Measurements from ENCODE around the gene LSM7.

Gene LSM7

DNA sequence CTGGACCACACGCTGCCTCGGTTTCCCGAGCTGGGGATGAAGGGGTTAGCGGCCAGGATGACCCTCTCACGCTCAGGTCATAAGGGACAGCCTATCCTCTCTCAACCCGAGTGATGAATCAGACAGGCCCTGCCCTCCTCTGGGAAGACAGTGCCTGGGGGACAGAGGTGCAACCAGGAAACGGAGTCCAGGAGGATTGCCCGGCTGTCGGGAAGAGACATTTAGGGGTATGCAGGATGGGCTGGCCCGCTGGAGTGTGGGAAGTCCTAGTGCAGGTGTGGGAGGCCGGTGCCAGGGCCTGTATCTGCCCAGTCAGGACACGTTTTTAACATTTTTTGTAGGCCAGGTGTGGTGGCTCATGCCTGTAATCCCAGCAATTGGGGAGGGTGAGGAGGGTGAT is 8.3 kb downstream of the LSM7 start:
- no peak for DNase-seq

- DNase-seq = no peak
Measured at GRCh38 chr19:2319551-2319950, 8.8 kb downstream of the LSM7 start.

DNA sequence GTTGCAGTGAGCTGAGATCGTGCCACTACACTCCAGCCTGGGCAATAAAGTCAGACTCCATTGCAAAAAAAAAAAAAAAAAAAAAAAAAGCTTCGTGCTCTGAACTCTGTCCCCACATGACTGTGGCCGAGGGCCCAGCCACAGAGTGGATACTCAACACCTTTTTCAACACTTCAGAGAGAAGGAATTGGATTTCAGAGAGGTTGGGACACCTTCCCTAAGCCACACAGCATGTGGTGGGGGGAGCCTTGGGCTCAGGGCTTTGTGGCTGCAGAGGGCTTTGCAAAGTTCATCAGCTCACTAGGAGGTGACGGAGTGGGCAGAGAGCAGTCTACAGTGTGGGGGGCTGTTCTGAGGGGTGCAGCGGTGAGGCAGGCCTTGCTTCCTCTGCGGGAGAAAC is 9.5 kb downstream of the LSM7 start:
- no peak for DNase-seq

DNA sequence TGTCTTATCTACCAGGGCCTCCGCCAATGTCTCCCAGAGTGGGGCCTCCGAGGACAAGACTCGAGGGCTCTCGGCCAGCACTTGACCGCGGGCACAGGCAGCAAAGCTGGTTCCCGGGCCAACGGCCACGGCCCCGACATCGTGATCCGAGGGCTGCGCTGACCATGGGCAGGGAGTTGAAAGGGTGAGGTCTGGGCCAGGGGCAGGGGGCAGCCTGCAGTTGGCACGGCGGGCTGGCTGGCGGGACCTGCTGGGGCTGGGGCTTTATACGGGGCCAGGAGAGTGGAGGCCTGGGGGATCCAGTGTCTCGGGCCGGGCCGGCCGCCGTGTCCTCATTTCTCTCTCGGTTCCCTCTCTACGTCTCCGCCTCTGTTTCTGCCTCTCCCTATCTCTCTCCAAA is 10.6 kb downstream of the LSM7 start:
- no peak for DNase-seq

DNA sequence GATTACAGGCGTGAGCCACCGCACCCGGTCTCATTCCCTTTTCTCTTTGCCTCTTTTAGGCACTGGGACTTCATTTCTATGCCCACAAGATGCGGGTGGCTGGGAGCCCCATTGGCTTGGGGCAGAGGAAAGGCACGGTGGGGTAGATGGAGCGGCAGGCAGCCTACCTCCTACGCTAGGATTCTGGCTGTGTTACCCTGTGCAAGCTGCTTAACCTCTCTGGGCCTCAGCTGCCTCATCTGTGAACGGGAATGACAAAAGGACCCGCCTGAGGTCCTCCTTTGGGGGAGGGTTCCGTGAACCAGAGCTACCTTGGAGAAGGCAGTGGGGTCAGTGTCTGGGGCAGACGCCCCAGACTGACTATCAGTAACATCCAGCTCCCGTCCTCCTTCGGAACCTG is 11.1 kb downstream of the LSM7 start:
- no peak for DNase-seq

DNA sequence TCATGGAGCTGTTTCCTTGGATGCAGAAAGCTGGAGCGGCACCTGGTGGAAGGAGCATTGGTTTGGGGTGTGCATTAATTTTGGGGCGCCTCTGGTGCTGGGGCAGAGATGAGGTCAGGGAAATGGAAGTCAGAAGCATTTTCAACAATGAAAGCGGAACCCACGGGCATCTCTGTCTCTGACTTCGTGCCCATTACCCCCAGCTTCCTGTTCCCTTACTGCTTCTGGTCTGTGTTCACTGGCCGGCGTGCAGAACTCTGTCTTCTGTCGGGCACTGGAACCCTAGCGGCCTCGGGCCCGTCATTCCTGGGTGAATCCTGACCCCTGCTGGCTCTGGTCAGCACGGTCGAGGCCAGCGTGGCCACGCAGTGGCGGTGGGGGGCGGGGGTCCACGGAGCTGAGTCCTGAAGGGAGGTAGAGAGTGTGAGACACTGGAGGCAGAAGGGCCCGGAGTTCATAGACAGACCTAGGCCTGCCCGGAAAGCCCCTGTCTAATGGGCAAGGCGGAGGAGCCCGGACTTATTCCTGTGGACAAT is 12.5 kb downstream of the LSM7 start:
- no peak for DNase-seq

DNA sequence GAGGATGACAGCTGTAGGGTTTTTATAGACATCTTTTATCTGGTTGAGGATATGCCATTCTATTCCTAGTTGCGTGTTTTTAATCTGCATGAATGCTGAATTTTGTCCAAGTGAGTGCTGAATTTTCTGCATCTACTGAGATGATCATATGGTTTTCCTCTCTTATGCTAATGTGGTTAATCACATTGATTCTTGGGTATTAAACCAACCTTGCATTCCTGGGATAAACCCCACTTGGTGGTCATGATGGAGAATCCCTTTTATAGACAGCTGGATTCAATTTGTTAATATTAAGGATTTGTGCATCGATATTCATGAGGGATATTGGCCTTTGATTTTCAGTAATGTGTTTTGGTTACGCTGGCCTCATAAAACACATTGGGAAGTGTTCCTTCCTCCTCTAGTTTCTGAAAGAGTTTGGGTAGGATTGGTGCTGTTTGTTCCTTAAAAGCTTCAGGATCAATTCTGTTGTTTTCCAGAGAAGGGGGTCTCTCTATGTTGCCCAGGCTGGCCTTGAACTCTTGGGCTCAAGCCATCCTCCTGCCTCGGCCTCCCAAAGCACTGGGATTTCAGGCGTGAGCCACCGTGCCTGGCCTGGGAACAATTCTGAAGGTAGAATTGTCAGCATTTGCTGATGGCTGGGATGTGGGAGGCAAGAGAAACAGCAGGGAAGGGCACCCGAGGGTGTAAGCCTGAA is 13.1 kb downstream of the LSM7 start:
- no peak for DNase-seq

DNA sequence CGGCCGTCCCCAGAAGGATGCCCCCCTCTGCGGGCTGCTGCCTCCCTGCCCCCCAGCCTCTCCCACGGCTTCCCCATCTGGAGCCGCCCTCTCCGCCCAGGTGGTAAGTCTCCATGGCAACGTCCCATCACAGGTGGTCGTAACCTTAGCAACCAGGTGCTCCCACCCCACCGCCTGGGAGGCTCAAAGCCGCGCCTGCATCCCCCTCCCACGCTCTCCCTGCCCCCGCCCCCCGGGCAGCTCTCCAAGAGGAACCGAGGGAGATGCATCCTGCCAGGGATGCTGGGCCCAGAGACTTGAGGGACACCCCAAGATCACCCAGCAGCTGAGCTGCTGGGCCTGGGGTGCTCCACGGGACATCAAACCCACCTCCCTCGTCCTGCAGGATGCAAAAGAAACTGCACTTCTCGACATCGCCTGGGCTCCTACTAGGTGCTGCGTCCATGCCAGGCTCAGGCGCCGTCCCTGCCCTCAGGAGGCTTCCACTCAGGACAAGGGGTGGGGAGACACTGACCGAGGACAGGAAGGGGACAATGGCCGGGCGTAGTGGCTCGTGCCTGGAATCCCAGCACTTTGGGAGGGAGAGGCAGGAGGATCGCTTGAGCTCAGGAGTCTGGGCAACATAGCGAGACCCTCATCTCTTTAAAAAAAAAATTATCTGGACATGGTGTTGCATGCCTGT is 15.4 kb downstream of the LSM7 start:
- DNase-seq = no peak

DNA sequence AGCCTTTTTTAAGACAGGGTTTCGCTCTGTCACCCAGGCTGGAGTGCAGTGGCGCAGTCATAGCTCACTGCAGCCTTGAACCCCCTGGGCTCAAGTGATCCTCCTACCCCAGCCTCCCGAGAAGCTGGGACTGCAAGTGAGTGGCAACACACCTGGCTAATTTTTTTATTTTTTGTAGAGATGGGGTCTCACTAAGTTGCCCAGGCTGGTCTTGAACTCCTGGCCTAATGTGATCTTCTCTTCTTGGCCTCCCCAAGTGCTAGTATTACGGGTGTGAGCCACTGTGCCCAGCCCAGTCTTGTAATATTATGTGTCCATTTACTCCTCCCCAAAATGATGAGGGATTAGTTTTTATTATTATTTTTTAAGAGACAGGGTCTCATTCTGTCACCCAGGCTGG is 17.3 kb downstream of the LSM7 start:
- DNase-seq = no peak

DNA sequence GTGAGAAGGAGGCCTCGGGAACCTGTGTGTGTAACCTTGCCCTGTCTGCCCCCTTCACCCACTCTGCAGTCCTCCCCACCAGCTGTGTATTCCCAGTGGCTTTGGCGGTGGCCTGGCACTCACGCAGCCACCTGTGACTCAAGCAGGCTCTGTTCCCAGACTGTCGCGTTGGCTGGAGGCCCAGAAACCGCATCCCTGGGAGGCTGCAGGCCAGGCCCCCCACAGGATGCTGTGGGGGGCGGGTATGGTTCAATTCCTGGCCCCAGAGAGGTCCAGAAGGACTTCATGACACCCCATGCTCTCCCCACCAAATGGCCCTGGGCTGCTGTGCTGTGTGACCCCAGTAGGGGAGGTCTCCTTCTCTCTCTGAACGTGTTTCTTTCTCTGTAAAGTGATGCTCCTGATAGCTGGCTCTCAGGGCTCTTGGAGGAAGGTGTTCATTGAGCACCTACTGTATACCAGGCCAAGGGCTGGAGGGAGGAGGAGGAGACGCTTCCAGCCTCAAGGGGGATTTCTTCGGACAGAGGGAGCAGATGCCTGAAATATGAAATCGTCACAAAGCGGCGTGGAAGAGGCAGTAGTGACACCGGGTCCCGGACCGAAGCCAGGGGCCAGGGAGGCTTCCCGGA is 18.5 kb downstream of the LSM7 start:
- DNase-seq = no peak

GRCh38 chr19:2308114-2308556 is 20.3 kb downstream of the LSM7 start, which contains the start of gene LINGO3:
LINGO3 (minus strand) TSS chr19:2308154; CDS start chr19:2291776, 16,378 bp downstream.
- no peak for DNase-seq

DNA sequence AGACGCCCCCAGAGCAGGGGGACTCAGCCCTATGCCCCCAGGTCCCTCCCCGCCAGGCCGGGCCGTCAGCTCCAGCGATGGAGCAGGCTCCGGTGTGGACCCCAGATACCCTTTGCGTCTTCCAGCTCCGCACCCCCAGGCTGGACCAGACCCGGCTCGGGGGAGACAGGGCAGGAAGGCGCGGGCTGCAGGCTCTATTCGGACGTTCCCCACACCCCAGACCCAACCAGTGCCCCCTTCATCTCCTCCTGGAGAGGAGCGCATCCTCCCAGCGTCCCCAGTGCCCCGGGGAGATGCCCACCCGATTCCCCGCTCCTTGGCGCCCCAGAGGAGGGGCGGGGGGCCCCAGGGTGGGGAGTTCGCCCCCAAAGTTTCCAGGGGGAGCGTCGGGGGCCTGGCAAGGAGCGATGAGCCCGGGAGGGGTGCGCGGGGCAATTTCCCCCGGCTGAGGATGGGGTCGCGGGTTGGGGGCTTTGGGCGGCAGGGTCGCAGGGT is 20.8 kb downstream of the LSM7 start:
- DNase-seq = no peak

DNA sequence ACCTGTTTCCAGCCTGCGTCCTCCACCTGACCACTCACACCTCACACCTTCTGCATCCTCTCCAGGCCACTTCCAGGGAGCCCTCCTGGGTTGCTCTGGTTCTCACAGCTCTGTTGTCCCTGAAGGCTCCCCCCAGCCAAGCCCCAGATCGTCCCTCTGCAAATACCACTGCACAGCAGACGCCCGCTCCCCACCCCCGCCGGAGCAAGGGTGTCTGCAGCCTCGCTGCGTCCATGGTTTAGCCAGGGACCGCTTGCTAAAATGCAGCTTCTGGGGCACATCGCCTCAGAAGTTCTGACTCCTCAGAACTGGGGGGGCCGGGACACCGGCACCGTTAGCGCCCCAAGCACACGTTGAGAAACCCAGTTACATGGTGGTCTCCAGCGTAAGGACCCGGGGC is 21.4 kb downstream of the LSM7 start:
- no peak for DNase-seq

GRCh38 chr19:2306281-2306806 is 22.0 kb downstream of the LSM7 start:
- no peak for DNase-seq

DNA sequence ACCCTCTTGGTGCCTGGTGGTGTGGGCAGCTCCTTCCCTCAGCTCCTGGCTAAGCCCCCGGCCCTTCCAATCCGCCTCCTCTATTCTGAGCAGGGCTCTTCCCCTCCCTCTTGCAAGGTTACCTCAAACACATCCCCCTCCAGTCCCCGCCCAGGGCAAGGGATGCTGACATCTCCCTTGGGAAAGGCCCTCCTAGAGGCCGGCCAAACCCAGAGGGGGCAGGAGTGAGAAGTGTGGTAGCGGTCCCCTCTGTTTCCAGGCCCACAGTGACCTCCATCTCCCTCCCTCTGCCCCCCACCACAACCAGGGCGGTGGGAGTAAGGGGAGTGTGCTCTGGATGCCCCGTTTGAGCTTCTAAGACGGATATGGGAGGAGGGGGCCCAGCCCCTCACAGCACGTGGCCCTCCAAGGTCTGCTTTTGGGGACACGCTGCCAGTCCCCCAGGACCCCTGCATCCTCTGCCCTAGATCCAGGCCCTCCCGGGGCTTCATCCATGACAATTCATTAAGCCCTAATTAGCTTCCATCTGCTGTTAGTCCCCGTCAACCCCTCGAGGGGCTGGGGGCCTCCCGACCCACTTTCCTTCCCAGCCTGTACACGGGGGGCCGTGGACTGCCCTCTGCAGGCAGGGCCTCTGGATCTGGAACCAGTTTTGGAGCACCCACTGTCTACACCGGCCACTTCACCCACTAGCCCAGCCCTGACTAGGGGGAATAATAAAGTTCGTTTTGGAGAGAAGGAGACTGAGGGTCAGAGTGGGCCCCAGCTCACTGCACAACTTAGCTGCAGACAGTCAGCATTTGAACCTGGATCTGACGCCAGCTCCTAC is 22.7 kb downstream of the LSM7 start:
- no peak for DNase-seq

- DNase-seq = no peak
Measured at GRCh38 chr19:2303211-2303798, 25.1 kb downstream of the LSM7 start.

DNA sequence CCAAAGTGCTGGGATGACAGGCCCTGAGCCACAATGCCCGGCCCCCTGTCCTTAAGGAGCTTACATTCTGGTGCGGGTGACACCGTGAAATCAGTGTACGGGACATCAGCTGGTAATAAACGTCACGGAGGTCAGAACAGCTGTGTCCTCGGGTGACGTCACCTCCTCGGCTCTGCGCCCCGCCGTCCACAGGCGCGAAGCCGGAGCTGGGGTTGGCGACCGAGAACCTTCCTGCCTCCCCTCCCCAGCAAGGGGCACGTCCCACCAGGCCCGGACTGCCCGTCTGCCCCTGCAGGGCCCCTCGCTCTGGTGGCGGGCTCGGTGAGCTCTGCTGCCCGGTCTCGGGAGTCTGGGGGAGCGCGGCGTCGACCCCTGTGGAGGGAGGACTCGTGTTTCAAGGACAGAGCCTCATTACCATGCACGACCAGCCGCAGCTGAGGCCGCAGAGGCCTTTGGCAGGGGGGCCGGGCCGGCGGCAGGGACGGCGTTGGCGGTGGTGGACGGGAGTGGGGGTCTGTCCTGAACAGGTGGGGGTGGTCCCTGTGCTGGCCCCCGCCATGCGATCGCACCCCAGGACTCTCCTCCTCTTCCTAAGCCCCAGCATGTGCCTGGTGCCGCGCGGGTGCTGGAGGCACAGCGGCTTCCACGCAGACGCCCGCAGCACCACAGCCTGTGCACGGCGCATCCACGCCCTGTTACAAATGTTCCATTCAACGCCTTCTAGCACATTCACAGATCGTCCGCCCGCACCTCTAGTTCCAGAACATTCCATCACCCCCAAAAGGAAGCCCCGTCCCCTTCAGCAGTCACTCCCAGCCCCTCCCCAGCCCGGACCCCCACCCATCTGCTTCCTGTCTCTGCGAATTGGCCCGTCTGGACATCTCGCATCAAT is 25.8 kb downstream of the LSM7 start:
- DNase-seq = no peak

GRCh38 chr19:2300533-2300932 is 27.9 kb downstream of the LSM7 start:
- DNase-seq = no peak

- DNase-seq = no peak
Measured at GRCh38 chr19:2296141-2296540, 32.2 kb downstream of the LSM7 start.

DNA sequence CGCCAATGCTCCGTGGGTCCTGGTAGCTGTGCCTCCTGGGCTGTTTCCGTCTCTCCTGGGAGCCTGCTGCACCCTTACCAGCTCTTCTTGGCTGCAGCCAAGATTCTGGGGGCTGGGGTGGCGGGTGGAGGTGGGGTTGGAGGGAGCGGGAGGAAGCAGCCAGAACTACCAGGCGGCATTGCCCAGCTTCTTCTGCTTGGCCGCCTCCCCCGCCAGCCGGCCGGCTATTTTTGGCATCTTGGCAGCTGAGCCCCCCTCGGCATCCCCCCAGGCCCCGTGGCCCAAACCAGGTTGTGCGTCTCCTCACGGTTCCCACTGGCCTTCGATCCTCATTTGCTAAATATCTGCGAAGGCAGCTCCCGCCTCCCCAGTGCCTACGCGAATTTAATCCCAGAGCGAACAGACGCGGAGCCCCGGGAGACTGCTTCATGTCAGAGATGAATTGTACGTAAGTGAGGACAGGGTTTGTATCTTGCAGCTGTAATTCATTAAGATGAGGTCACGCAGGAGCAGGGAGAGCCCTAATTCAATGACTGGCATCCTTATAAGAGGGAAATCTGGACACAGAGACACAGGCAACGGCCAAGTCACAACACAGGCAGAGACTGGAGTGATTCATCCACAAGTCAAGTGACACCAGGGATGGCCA is 33.6 kb downstream of the LSM7 start:
- no peak for DNase-seq
